GM10847 (cell line): ENCODE measurements around the gene EIF2AK2.

ENCODE experiments used
- POLR2A ChIP-seq: IDR thresholded peaks from 2 replicates; pipeline ENCODE4 v1.6.1; 2011; ENCODE audit not compliant: insufficient read length; ENCODE audit errors: extremely low read depth

Gene EIF2AK2

DNA sequence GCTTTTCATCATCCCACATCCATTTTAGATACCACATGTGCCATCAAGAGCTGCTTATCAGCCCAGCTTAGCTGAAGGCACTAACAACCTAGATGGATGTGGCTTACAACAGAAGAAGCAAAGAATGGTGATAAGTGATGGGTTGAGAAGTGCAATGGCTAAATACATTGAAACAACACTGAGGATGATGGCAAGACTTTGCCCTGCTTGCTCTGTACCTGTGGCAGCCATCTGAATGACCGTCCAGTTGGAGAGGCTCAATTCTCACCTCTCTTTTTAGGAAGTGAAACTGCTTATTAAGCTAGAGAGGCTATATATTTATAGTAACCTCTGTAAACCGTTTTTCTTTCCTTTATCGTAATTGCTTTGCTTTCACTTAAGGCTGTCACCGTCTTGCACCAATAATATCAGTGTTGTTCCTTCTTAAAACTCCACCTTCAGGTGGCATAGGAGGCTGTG is 66.7 kb downstream of the EIF2AK2 start:
- no peak for TF ChIP-seq POLR2A

DNA sequence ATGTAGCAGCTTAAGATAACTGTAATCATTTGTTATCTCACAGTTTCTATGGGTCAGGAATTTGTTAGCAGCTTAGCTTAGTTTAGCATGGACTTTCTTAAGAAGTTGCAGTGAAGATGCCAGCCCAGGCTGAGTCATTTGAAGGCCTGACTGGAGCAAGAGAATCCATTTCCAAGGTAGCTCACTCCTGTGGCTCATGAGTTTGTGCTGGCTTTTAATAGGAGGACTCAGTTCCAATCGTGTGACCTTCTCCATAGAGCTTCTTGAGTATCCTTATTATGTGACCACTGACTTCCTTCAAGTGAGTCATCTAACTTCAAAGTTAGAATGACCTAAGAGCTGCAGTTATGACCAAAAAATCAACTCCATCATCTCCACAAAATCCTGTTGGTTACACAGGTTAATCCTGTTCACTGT is 71.0 kb downstream of the EIF2AK2 start:
- no peak for TF ChIP-seq POLR2A

DNA sequence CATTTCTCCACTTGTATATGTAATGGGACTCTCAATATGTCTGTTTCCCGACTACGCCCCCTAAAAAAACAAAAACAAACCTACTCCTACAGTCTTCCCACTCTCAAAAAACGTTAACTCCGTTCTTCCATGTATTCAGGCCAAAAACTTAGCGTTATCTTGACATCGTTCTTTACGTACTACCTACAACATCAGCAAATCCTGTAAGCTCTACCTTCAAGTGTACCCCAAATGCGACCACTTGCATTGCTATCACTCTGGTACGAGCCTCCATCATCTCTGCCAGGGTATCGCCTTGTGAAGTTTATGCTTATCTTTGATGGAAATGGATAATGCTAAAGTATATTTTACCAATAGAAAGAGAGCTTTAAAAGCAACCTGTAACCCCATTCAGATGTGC is 72.0 kb downstream of the EIF2AK2 start:
- TF ChIP-seq POLR2A = no peak

DNA sequence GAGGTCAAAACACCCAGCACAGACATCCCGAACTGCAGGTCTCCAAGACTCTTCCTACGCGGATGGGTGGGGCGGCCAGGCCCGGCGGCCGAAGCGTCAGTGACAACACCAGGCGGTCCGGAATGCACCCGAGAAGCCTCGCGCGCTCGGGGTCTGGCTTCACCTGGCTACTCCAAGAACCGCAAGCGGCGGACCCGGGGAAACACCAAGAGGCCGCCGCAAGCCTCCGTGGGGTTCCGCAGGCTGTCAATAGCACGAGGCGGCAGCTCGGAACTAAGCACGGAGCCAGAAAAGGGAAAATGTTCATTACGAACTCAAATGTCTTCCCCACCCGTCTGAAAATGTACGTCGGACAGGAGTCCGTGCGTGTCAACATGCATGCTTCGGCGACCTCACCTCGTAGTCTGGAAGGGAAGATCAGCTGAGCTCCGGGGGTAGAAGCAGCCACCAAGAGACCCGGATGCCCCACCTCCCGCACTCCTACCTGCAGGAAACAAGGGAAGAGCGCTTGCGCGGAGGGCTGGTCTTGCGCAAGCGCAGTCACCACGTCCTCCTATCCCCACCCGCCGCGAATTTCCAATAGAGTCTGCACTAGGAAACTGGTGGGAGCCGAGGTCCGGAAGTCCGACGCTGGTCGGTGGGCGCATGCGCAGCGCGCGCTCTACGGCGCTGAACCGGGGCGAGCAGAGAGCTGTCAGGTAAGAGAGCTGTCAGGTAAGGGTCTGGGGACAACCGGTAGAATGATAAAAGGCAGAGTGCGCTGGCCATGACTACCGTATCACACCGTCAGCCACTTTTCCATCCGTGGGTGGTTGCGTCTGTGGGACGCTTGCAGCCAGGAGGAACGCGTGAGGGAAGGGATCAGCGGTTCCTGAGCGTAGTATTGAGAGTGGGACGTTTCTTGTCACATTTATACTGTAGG is 72.6 kb downstream of the EIF2AK2 start, which contains the start of the genes GPATCH11 and HEATR5B:
Gene GPATCH11 (plus strand): TSS at position 646 of the 922 bp plus-strand sequence. CDS start 3,864 bp downstream, outside the sequence.
Gene HEATR5B (minus strand): TSS at position 500 of the 922 bp plus-strand sequence. CDS start 958 bp downstream, outside the sequence.
- peak; percentile 67 for TF ChIP-seq POLR2A

DNA sequence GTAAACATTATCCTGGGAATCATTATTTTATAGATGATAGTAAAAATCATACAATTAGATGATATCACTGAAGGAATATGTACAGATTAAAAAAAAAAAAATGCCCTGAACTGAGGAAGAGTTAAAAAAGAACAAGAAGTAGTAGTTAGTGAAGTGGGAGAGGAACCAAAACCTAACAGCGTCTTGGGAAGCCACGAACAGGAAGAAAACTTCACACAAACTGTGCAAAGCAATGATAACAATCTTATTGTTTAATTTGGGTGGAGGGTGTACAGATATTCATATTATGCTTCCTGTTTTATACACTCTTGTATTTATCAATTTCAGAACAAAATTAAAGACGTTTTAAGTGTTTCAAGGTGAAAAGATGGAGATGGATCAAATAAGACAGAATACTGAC is 76.1 kb downstream of the EIF2AK2 start:
- TF ChIP-seq POLR2A = no peak

DNA sequence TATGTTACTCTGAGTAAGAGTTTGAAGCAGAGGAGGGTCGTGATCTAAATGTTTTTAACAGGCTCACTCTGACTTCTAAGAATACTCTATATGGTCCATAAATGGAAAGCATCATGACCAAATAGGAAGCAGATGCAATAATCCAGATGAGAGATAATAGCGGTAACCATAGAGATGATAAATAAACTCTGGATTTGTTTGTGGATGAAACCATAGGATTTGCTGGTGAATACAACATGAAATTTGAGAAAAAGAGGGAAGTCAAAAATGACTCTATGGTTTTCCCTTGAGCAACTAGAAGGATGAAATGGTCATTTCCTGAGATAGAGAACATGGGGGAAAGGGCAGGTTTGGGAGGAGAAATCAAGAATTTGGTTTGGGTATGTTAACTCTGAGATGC is 76.5 kb downstream of the EIF2AK2 start:
- TF ChIP-seq POLR2A = no peak

DNA sequence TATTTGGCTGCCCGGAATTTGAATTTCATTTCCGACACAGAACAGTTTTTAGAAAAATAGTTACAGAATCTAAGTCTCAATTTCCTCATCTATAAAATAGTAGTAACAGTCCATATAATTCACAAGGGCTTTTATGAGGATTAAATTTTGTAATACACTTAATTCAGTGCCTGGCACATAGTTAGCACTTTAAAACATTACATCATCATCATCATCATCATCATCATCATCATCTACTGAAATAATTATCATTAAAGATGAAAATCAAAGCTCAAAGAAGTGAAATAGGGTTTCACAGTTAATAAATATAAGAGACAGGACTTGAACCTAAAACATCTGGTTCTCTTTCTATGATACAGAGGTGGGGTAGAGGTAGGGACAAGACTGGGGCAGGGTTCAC is 85.8 kb downstream of the EIF2AK2 start:
- TF ChIP-seq POLR2A = no peak

DNA sequence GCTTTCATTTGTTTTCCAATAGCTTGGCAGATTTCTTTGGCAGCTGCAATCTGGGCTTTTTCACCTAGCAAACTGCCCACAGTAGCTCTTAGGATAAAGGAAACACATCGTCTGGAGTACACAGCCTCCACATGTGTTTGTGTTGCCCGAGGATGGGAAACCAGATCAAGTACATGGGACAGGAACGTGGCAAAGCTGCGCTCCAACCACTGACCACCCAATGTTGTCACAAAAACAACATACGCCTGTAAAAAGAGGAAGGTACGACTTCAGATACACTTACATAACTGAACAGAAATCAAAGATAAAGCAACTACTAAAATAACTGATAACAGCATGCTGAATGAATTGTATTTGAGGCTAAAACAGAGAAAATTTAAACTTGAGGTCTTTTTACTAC is 88.1 kb downstream of the EIF2AK2 start:
- no peak for TF ChIP-seq POLR2A

DNA sequence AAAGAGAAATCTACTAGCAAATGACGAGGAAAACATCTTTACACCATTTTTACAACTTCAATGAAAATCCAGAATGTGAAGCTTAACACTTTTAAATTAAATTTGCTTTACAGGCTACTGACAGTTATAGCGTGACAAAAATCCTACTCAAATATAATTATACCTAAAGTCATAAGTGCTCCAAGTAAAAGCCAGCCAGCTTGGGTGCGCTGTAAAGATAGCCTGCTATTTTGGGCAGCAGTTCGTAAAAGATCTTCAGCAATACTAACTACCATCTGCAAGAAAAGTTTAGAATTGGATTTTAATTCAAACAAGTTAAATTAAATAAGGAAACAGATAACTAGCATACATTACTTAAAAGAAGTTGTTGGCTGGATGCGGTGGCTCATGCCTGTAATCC is 95.0 kb downstream of the EIF2AK2 start:
- TF ChIP-seq POLR2A = no peak

DNA sequence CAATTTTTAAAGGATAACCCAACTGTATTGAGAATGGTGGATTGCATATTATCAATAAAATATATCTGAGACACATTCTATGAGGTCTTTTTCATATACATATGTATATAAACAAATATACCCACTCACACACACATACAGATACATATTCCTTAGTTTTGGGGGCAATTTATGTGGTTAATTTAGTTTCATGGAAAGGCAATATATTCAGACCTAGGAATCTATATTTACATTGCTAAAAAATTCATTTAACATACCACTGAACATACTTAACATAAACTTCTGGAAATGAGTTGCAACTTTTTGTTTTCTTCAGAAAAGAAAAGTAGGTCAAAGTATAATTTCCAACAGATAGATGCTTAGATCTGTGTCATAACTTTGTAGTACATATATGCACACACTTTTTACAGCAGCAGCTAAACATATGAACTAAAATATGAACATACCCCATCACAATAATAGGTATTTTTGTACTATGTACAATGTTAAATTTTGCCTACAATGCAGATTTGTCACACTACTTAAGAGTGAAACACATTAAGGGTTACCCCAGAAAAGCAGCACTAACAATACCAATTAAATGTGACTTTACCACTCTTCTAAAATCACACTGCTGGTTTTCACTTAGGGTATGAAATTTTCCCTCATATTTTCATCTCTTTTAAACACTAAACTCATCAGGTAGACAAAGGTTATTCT is 95.6 kb downstream of the EIF2AK2 start:
- no peak for TF ChIP-seq POLR2A

DNA sequence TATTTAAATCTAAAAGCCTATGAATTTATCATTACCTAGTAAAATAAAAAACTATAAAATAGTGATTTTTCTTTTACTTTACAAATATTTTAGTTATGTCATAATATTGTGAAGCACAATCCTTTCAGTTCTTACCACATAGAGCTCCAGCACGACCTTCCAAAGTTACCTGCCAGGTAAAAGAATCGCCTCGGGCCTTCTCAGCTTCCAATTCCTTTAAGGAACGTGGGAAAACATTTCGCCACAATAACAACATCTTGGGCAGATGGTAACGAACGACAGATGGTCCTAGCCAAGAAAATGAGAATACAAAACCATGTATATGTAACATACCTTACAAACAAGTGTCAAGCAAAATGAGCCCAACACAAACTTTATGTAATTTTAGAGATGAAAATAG is 96.3 kb downstream of the EIF2AK2 start:
- TF ChIP-seq POLR2A = no peak

DNA sequence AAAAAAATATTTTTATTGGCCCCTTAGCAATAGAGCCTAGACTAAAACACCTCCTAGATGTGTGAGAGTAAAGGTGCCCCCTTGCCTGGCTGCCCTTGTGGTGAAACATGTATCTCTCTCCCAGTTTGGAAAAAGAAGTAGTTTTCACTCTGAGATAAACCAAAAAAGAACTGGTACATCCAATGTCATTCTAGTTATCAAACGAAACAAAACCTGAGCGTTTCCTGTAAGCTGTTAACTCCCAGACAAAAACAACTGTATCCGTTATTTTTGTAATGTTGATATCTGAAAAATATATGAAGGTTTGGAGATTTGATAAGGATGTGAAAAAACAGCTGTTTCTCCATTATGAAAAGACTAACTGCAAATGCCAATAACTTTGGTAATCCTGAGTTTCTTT is 96.9 kb downstream of the EIF2AK2 start:
- TF ChIP-seq POLR2A = no peak

DNA sequence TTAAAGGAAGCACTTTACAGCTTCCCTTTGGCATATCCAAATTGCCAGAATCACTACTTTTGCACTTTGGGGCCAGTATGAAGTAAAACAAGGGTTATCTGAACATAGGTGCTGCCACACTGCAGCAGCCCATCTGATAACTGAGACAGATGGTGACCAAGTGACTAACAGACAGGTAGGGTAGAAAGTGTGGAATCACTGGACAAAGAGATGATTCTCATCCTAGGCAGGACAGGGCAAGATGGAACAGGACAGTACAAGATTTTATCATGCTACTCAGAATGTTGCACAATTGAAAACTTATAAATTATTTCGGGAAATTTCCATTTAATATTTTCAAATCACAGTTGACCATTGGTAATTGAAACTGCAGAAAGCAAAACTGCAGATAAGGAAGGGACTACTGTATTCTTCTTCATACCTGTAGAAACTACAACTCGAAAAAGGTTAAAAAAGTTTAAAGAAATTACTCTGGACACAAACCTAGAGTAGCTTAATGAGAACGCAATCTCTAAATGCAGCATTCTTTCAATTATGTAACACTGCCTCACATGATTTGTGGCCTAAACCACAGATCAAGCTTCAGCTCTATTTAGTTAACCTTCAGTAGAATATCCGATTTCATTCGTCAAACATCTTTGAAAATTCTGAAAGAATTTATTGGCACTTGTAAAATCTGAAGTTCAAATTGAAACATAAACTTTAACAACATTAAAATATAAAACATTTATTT is 104.0 kb downstream of the EIF2AK2 start:
- no peak for TF ChIP-seq POLR2A
